HCT116 (cell line): Measurements from ENCODE around the gene PASD1. TPM values are rescaled to one million over a fixed set of nuclear protein-coding genes. Genes with fewer than 3 reads are reported as not detected.

Experiments
- ATAC-seq: fragments of 200-7000 bp; cut with Tn5 transposase; 2 replicates; pipeline ENCODE4 v1.9.1; 2020; ENCODE audit warnings: mild to moderate bottlenecking, moderate library complexity
- BruUV-seq: library from RNA; stranded (reverse); fragments of 400-500 nt; replicated peaks from 2 replicates; lab custom pipeline; 2021; lab: Mats Ljungman, UMichigan
- CTCF ChIA-PET: fragments of 300-600 bp; sonication (Branson Sonifier 250); formaldehyde crosslinking; loops from one replicate; lab custom pipeline; 2021; ENCODE audit warnings: antibody characterized with exemption; lab: Charles Lee
- POLR2A ChIA-PET: fragments of 300-600, 350-600 bp; sonication (Branson Sonifier 250); formaldehyde crosslinking; loops from one replicate; lab custom pipeline; 2021; ENCODE audit warnings: antibody characterized with exemption; lab: Charles Lee
- RAD21 ChIA-PET, 2 experiments: fragments of 300-600 bp; sonication (Branson Sonifier 250); formaldehyde crosslinking; loops; one replicate each; lab custom pipeline; 2023; ENCODE audit warnings: low total read pairs in 2 of 2; ENCODE audit not compliant: uncharacterized antibody in 2 of 2, unreplicated experiment in 2 of 2, low non-redundant PET in 1 of 2; lab: Charles Lee
- DNase-seq: peaks from one replicate; pipeline ENCODE4 v3.0.0-alpha.2; 2010; ENCODE audit warnings: low read depth, low spot score
- H2AFZ ChIP-seq: fragments of 200-600 bp; shearing (Covaris generic), sonication (generic); 2 replicates; pipeline ENCODE4 v1.6.1; 2017; ENCODE audit warnings: low read depth, mixed run types, mixed read lengths, antibody characterized with exemption, low read length; ENCODE audit not compliant: poor library complexity, severe bottlenecking
- H3K27ac ChIP-seq: 2 replicates; pipeline ENCODE4 v1.5.1; 2012; ENCODE audit warnings: low read depth, low read length
- H3K27me3 ChIP-seq: fragments of 200-600 bp; sonication (generic); 2 replicates; pipeline ENCODE4 v1.6.1; 2016; ENCODE audit warnings: mixed run types, low read length, mixed read lengths; ENCODE audit not compliant: insufficient read depth
- H3K36me3 ChIP-seq, 2 experiments: fragments of 200-500 bp in 1 of 2; fragments of 200-600 bp in 1 of 2; sonication (Bioruptor generic) in 1 of 2; sonication (generic) in 1 of 2; 2 replicates each; pipeline versions ENCODE4 v1.5.1 to v1.6.1; 2014 to 2016; ENCODE audit warnings: low read length in 2 of 2, inconsistent platforms in 1 of 2, mixed read lengths in 1 of 2, mixed run types in 1 of 2; ENCODE audit not compliant: insufficient read depth in 2 of 2, control insufficient read depth in 1 of 2
- H3K4me1 ChIP-seq, 2 experiments: fragments of 200-600 bp in 1 of 2; sonication (generic) in 1 of 2; 2 replicates each; pipeline versions ENCODE4 v1.5.1 to v1.6.1; 2012 to 2017; ENCODE audit warnings: low read length in 2 of 2, inconsistent platforms in 1 of 2, mild to moderate bottlenecking in 1 of 2, mixed read lengths in 1 of 2, mixed run types in 1 of 2, moderate library complexity in 1 of 2; ENCODE audit not compliant: insufficient read depth in 2 of 2, control insufficient read depth in 1 of 2
- H3K4me2 ChIP-seq: fragments of 200-600 bp; sonication (generic); 2 replicates; pipeline ENCODE4 v1.6.1; 2017; ENCODE audit warnings: mixed run types, low read length, mixed read lengths
- H3K4me3 ChIP-seq, 2 experiments: fragments of 200-600 bp in 1 of 2; sonication (generic) in 1 of 2; replicated peaks in 1 of 2; 2 replicates each; pipeline ENCODE4 v1.5.1; 2011 to 2016; ENCODE audit warnings: low read length in 2 of 2, control low read depth in 1 of 2, low read depth in 1 of 2, mild to moderate bottlenecking in 1 of 2, mixed read lengths in 1 of 2, mixed run types in 1 of 2
- H3K79me2 ChIP-seq: fragments of 200-600 bp; sonication (generic); 2 replicates; pipeline ENCODE4 v1.6.1; 2017; ENCODE audit warnings: mild to moderate bottlenecking, mixed run types, low read length, moderate library complexity, mixed read lengths; ENCODE audit not compliant: insufficient read depth
- H3K9ac ChIP-seq: fragments of 200-600 bp; sonication (generic); 2 replicates; pipeline ENCODE4 v1.6.1; 2016; ENCODE audit warnings: low read length, mixed read lengths
- H3K9me2 ChIP-seq: fragments of 200-600 bp; sonication (generic), shearing (Covaris generic); 2 replicates; pipeline ENCODE4 v1.6.1; 2017; ENCODE audit warnings: mixed run types, mild to moderate bottlenecking, moderate library complexity; ENCODE audit not compliant: insufficient read depth
- H3K9me3 ChIP-seq, 2 experiments: fragments of 200-500 bp in 1 of 2; fragments of 200-600 bp in 1 of 2; sonication (Bioruptor generic) in 1 of 2; sonication (generic) in 1 of 2; 2 replicates each; pipeline ENCODE4 v1.6.1; 2014 to 2017; ENCODE audit warnings: low read length in 2 of 2, mixed read lengths in 2 of 2, inconsistent platforms in 1 of 2, low read depth in 1 of 2, mild to moderate bottlenecking in 1 of 2, mixed run types in 1 of 2, moderate library complexity in 1 of 2; ENCODE audit not compliant: control insufficient read depth in 1 of 2, insufficient read depth in 1 of 2
- H4K20me1 ChIP-seq: fragments of 200-600 bp; sonication (generic), shearing (Covaris generic); 2 replicates; pipeline ENCODE4 v1.6.1; 2017; ENCODE audit warnings: mixed run types, mild to moderate bottlenecking, moderate library complexity; ENCODE audit not compliant: insufficient read depth
- CEBPB ChIP-seq: IDR thresholded peaks from 2 replicates; pipeline ENCODE4 v1.6.1; 2012; ENCODE audit warnings: low read depth
- EGR1 ChIP-seq: IDR thresholded peaks from 2 replicates; pipeline ENCODE4 v1.6.1; 2012; ENCODE audit warnings: low read depth
- EZH2 ChIP-seq: fragments of 200-600 bp; sonication (generic); IDR thresholded peaks from 2 replicates; pipeline ENCODE4 v1.6.1; 2017; ENCODE audit warnings: antibody characterized with exemption, mixed run types
- EZH2phosphoT487 ChIP-seq: fragments of 200-600 bp; IDR thresholded peaks from 2 replicates; pipeline ENCODE4 v1.6.1; 2018; ENCODE audit warnings: antibody characterized with exemption, borderline replicate concordance
- POLR2A ChIP-seq: IDR thresholded peaks from 2 replicates; pipeline ENCODE4 v1.7.0; 2011; ENCODE audit warnings: borderline replicate concordance; ENCODE audit not compliant: insufficient read depth, insufficient read length; ENCODE audit errors: extremely low read depth
- POLR2AphosphoS5 ChIP-seq: IDR thresholded peaks from 2 replicates; pipeline ENCODE4 v1.6.1; 2011; ENCODE audit warnings: mild to moderate bottlenecking, low read depth, low read length, moderate library complexity
- RAD21 ChIP-seq: IDR thresholded peaks from 2 replicates; pipeline ENCODE4 v1.6.1; 2012; ENCODE audit warnings: low read depth, mild to moderate bottlenecking
- TCF7L2 ChIP-seq: IDR thresholded peaks from 2 replicates; pipeline ENCODE4 v1.7.0; 2011; ENCODE audit warnings: borderline replicate concordance, inconsistent platforms; ENCODE audit not compliant: insufficient read depth, insufficient read length; ENCODE audit errors: extremely low read depth
- ZFX ChIP-seq: fragments of 450-650 bp; IDR thresholded peaks from 2 replicates; pipeline ENCODE4 v1.6.1; 2017
- ZNF274 ChIP-seq: fragments of 200-500 bp; sonication (Bioruptor generic); IDR thresholded peaks from 2 replicates; pipeline ENCODE4 v1.6.1; 2014; ENCODE audit warnings: mild to moderate bottlenecking, low read depth, low read length, inconsistent platforms
- intact Hi-C: fragments of 100-400 bp; cut with micrococcal nuclease; formaldehyde crosslinking; loops from 2 replicates; pipeline ENCODE4 v1.10.0; 2022
- total RNA-seq: library from RNA; stranded (reverse); gene quantifications from one replicate; pipeline ENCODE4 v1.2.1, GENCODE V29; 2021; ENCODE audit not compliant: unreplicated experiment
- TF ChIP-seq, protein P1 (sequence below): IDR thresholded peaks from 2 replicates; pipeline ENCODE4 v1.6.1; 2012
- TF ChIP-seq, protein P2 (sequence below): IDR thresholded peaks from 2 replicates; pipeline ENCODE4 v1.6.1; 2011; ENCODE audit warnings: mild to moderate bottlenecking, low read length, moderate library complexity; ENCODE audit not compliant: insufficient replicate concordance; ENCODE audit errors: extremely low read depth
- TF ChIP-seq, protein P3 (sequence below), 3 experiments: fragments of 200-600 bp in 1 of 3; sonication (generic) in 1 of 3; IDR thresholded peaks in 2 of 3; conservative IDR thresholded peaks in 1 of 3; 2 replicates each; pipeline ENCODE4 v1.5.1; 2012 to 2017; ENCODE audit warnings: low read depth in 2 of 3, low read length in 2 of 3, antibody characterized with exemption in 1 of 3, borderline replicate concordance in 1 of 3, control low read depth in 1 of 3, mild to moderate bottlenecking in 1 of 3, mixed read lengths in 1 of 3, mixed run types in 1 of 3, moderate library complexity in 1 of 3; ENCODE audit not compliant: insufficient read depth in 1 of 3

The PASD1 gene
- total RNA-seq, 1 experiment from 2014 or later = not detected

DNA sequence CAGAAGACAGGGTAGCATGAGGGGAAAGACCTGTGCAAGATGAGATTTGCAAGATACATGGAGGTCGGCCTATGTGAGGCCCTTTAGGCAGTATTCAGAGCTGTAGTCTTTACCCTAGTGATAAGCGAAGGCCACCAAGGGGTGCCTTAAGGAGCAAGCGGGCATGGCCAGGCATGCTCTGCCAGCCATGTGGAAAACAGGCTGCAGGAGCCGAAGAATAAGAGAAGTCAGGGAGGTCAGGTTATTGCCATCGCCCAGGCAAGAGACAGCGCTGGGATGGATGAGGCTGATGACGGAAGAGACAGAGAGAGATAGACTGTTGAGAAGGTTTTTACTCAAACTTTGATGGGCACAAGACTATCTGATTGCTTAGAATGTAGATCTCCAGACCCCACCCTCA, 145.3 kb downstream of the PASD1 start:
- Histone ChIP-seq H3K27ac (no peak overlapping the region), H3K27me3 (no peaks in the 10 kb centered on the region), H3K4me2 (no peak overlapping the region), H3K9me2 (no peaks in the 10 kb centered on the region), H3K4me1 (no peaks in the 10 kb centered on the region), H3K36me3 (no peaks in the 10 kb centered on the region), H2AFZ (no peak overlapping the region), H3K79me2 (no peaks in the 10 kb centered on the region), H3K9ac (no peak overlapping the region), H4K20me1 (no peaks in the 10 kb centered on the region), H3K9me3 (no peaks in the 10 kb centered on the region), H3K4me3 (no peak overlapping the region)
- TF ChIP-seq EGR1 (no peak), TCF7L2 (no peak)
- TF ChIP-seq, protein P1, sequence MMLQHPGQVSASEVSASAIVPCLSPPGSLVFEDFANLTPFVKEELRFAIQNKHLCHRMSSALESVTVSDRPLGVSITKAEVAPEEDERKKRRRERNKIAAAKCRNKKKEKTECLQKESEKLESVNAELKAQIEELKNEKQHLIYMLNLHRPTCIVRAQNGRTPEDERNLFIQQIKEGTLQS = no peak
- POLR2A ChIA-PET = no interaction called here
- RAD21 ChIA-PET = no interaction called here
- CTCF ChIA-PET = no interaction called here
- DNase-seq (no peak), ATAC-seq (no peak)
- intact Hi-C loops = no loop called here
- BruUV-seq = no TSS peak

DNA sequence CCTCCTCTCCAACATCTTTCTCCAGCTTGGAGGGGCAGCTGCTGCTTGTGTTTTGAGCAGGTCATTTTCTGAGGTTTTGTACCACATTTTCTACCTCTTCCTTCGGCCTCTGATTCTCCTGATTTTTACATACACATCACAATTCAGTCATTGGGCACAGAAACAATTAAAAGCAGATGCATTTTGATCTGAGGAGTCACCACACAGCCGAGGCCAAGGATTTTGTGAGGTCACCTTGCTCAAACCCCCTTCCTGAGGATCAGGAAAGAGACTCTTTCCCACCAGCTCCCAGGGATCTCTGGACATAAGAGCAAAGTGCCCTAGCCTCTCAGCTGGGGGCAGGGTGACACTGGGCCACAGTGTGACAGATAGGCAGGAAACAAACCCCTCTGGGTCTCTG, 147.0 kb downstream of the PASD1 start:
- Histone ChIP-seq H3K4me2 (no peak overlapping the region), H3K79me2 (no peaks in the 10 kb centered on the region), H2AFZ (no peak overlapping the region), H3K27me3 (no peaks in the 10 kb centered on the region), H4K20me1 (no peaks in the 10 kb centered on the region), H3K4me1 (no peaks in the 10 kb centered on the region), H3K4me3 (no peak overlapping the region), H3K9me2 (no peaks in the 10 kb centered on the region), H3K9me3 (no peaks in the 10 kb centered on the region), H3K9ac (no peak overlapping the region), H3K27ac (no peak overlapping the region), H3K36me3 (no peaks in the 10 kb centered on the region)
- BruUV-seq = no TSS peak
- RAD21 ChIA-PET = no interaction called here
- CTCF ChIA-PET = no interaction called here
- DNase-seq (no peak), ATAC-seq (no peak)
- intact Hi-C loops = loop anchor here (5.0 kb wide), 1 partner anchor 927 kb away; the partner anchor contains the start of gene GABRQ
- POLR2A ChIA-PET = no interaction called here
- TF ChIP-seq EZH2 (no peak), POLR2AphosphoS5 (no peak), RAD21 (no peak), ZNF274 (no peak), ZFX (no peak), CEBPB (no peak), EZH2phosphoT487 (no peak), POLR2A (no peak), TCF7L2 (no peak)
- TF ChIP-seq, protein P2, sequence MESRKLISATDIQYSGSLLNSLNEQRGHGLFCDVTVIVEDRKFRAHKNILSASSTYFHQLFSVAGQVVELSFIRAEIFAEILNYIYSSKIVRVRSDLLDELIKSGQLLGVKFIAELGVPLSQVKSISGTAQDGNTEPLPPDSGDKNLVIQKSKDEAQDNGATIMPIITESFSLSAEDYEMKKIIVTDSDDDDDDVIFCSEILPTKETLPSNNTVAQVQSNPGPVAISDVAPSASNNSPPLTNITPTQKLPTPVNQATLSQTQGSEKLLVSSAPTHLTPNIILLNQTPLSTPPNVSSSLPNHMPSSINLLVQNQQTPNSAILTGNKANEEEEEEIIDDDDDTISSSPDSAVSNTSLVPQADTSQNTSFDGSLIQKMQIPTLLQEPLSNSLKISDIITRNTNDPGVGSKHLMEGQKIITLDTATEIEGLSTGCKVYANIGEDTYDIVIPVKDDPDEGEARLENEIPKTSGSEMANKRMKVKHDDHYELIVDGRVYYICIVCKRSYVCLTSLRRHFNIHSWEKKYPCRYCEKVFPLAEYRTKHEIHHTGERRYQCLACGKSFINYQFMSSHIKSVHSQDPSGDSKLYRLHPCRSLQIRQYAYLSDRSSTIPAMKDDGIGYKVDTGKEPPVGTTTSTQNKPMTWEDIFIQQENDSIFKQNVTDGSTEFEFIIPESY = no peak
- TF ChIP-seq, protein P3, sequence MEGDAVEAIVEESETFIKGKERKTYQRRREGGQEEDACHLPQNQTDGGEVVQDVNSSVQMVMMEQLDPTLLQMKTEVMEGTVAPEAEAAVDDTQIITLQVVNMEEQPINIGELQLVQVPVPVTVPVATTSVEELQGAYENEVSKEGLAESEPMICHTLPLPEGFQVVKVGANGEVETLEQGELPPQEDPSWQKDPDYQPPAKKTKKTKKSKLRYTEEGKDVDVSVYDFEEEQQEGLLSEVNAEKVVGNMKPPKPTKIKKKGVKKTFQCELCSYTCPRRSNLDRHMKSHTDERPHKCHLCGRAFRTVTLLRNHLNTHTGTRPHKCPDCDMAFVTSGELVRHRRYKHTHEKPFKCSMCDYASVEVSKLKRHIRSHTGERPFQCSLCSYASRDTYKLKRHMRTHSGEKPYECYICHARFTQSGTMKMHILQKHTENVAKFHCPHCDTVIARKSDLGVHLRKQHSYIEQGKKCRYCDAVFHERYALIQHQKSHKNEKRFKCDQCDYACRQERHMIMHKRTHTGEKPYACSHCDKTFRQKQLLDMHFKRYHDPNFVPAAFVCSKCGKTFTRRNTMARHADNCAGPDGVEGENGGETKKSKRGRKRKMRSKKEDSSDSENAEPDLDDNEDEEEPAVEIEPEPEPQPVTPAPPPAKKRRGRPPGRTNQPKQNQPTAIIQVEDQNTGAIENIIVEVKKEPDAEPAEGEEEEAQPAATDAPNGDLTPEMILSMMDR (IDR thresholded peaks at IDR 0.05 in 2 of 3, conservative IDR thresholded peaks at IDR 0.05 in 1 of 3; ENCODE audit: borderline replicate concordance in 1 of 3, insufficient read depth in 1 of 3, low read depth in 2 of 3, low read length in 2 of 3) = no peak
